Measurements from ENCODE around the gene SAMD11. TPM values are rescaled to one million over a fixed set of nuclear protein-coding genes. Genes with fewer than 3 reads are reported as not detected.
"Not testable (repeated sequence)": the region's sequence is repeated elsewhere in the genome, so short reads cannot be mapped to it uniquely, and the experiment has no call there.

Gene SAMD11
- total RNA-seq (ENCODE audit: low replicate concordance) = 1.6 and 12.4 TPM in 2 replicates

GRCh38 chr1:923131-923990 lies at the start of gene SAMD11:
Gene SAMD11 (plus strand): TSS chr1:923923. CDS start chr1:924432, 509 bp downstream.
- peak; percentile 67 for DNase-seq (ENCODE audit: low read depth)
- no peak for TF ChIP-seq CTCF (IDR thresholded peaks at IDR 0.05; ENCODE audit: insufficient read depth, low read length)
- H3K4me3 ChIP-seq (ENCODE audit: low read depth, low read length) = peak within 1 kb of the TSS; percentile 57

- not testable (repeated sequence) for DNase-seq (ENCODE audit: low read depth); H3K4me3 ChIP-seq (ENCODE audit: low read depth, low read length)
Observed at GRCh38 chr1:876428-877208, 47.1 kb upstream of the SAMD11 start.

- H3K4me3 ChIP-seq (ENCODE audit: low read depth, low read length); DNase-seq (ENCODE audit: low read depth): not testable (repeated sequence)
Observed at GRCh38 chr1:877209-877986, 46.3 kb upstream of the SAMD11 start.

- not testable (repeated sequence) for H3K4me3 ChIP-seq (ENCODE audit: low read depth, low read length); DNase-seq (ENCODE audit: low read depth)
Observed at GRCh38 chr1:880511-880910, 43.2 kb upstream of the SAMD11 start.

DNA sequence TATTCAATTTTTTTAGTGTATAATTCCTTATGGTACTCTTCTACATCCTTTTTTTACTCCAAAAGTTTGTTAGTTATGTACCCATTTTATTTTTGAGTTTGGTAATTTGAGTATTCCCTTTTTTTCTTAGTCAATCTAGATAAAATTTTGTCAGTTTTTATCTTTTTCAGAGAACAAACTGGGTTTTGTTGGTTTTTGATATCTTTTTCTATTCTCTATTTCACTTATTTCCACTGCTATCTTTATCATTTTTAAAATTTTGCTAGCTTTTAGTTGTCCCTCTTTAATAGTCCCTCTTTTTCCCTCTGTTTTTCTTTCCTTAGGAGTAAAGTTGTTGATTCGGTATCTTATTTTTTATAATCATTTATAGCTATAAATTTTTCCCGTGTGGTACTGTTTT lies 42.8 kb upstream of the SAMD11 start:
- not testable (repeated sequence) for H3K4me3 ChIP-seq (ENCODE audit: low read depth, low read length); DNase-seq (ENCODE audit: low read depth)

- DNase-seq (ENCODE audit: low read depth) = peak; percentile 5
- H3K4me3 ChIP-seq (ENCODE audit: low read depth, low read length) = no peak overlapping the region
- TF ChIP-seq CTCF (IDR thresholded peaks at IDR 0.05; ENCODE audit: insufficient read depth, low read length) = no peak
Observed at GRCh38 chr1:886311-886710, 37.4 kb upstream of the SAMD11 start.

DNA sequence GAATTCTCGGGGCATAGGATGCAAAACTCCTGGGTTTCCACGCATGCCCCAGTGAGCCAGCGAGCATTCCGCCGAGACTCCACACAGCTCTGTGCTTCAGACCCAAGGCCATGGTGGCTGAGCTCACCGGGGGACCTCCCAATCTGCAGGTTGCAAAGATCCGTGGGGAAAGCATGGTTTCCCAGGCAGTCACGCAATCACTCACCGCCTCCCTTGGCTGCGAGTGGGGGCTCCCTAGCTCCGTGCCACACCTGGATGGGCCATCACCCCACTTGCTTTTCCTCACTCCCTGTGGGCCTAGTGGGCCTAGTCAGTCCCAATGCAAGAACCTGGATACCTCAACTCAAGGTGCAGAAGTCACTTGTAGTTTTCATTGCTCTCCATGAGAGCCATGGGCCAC lies 37.0 kb upstream of the SAMD11 start:
- H3K4me3 ChIP-seq (ENCODE audit: low read depth, low read length) = no peak overlapping the region
- no peak for DNase-seq (ENCODE audit: low read depth)
- no peak for TF ChIP-seq CTCF (IDR thresholded peaks at IDR 0.05; ENCODE audit: insufficient read depth, low read length)

GRCh38 chr1:888297-888696 lies 35.4 kb upstream of the SAMD11 start:
- no peak for TF ChIP-seq CTCF (IDR thresholded peaks at IDR 0.05; ENCODE audit: insufficient read depth, low read length)
- DNase-seq (ENCODE audit: low read depth) = no peak
- H3K4me3 ChIP-seq (ENCODE audit: low read depth, low read length) = no peak overlapping the region

GRCh38 chr1:889774-890173 lies 33.9 kb upstream of the SAMD11 start:
- H3K4me3 ChIP-seq (ENCODE audit: low read depth, low read length); DNase-seq (ENCODE audit: low read depth): not testable (repeated sequence)

DNA sequence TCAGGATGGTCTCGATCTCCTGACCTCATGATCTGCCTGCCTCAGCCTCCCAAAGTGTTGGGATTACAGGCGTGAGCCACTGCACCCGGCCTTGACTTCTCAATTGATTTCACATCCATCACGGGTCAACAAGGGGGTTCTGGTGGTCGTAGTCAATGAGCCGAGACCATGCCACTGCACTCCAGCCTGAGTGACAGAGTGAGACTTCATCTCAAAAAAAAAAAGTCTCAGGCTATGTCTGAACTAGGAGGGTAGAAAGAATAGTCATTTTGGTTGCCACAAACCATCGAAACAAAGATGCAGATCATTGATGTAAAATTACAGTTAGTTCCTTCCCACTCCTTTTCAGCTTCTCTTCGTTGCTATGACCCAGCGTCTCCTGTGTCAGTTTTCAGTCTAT lies 33.5 kb upstream of the SAMD11 start:
- DNase-seq (ENCODE audit: low read depth); H3K4me3 ChIP-seq (ENCODE audit: low read depth, low read length): not testable (repeated sequence)
